Inflammatory macrophage (primary cell): ENCODE data around the gene GPX1.

Experiments used
- DNase-seq, 2 donors: peaks; one replicate each; pipeline ENCODE4 v3.0.0-alpha.2; 2020 to 2022

The GPX1 gene

DNA sequence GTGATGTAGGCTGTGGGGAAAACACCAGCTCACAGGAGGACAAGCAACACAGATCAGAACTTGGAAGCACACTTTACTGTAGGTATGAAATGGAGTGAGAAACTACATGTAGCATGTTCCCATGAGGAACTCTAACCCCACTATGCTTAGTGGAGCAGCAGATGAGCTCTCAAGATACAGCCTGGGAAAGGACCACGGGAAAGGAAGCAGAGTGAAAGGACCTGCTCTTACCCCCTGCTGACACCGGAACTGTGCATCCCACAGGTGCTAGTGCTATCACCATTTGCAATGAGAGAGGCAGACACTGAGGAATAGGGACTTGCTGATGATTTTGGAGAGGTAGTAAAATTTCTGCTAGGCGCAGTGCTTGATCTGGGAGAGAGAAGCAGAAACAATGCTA is 46.9 kb downstream of the GPX1 start:
- no peak for DNase-seq

DNA sequence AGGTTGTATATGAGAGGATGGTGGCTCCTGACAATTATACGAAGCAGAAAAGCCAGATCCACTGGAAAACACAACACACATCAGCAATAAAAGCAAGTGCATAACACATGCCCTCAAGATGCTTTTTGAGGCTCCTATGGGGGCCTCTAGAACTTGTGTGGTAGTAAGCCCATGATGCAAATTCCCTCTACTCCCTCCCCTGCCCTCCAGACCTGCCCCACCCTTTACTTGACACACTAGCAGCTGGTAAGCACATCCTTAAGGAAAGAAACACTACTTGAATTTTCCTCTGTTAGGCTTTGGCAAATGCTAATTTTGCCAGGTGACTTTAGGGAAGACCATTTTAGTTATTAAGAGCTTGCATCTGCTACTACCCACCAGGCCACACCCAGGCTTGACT is 47.5 kb downstream of the GPX1 start:
- no peak for DNase-seq
